Measurements from ENCODE around the gene AMER3. TPM values are rescaled to one million over a fixed set of nuclear protein-coding genes. Genes with fewer than 3 reads are reported as not detected.
"Not testable (repeated sequence)": the region's sequence is repeated elsewhere in the genome, so short reads cannot be mapped to it uniquely, and the experiment has no call there.

Gene AMER3, protein sequence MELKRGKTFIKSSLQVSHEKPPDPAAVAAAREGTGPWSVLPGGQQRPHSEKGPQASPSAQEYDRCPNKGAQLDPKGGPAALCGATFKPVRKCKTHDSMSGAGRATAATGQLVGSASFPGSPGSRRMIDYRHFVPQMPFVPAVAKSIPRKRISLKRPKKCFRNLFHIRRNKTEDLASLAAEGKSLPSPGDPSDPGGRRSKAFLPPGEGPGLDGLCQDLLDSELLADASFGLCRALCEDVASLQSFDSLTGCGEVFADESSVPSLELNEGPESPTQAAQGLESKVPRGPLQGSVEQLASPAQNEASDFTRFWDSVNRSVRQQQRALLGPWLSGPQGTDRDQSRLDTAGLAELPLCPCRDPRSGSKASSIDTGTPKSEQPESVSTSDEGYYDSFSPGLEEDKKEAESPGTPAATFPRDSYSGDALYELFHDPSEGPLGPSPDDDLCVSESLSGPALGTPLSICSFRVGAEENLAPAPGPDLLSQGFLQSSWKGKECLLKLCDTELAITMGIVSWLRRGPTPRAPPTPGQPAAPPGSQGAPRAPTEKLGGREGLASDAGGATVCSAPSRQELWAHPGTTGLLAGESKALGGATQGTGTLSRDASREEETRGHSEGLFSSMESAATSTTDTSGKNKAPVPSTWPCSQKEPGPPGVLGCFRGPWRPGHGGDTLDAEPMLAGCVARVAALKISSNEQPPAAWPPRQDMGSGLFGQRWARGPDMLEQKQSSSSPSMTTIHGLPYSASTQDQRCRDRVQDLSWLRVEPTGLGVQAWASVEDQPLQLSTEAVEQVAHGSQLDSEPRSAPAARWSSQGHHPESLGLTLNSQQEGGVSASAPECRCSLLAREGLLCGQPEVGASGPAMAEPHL
- not detected in 2 replicates for total RNA-seq (2014; rRNA removed; shearing (Covaris generic))
- total RNA-seq (2022), result not detected in 2 replicates
- not detected for Bru-seq, nascent RNA
- not detected for BruChase-seq, experiment 1, labeled RNA remaining after a 6-hour chase
- BruChase-seq, experiment 2, labeled RNA remaining after a 2-hour chase, result not detected
- long read RNA-seq, result 0 reads

DNA sequence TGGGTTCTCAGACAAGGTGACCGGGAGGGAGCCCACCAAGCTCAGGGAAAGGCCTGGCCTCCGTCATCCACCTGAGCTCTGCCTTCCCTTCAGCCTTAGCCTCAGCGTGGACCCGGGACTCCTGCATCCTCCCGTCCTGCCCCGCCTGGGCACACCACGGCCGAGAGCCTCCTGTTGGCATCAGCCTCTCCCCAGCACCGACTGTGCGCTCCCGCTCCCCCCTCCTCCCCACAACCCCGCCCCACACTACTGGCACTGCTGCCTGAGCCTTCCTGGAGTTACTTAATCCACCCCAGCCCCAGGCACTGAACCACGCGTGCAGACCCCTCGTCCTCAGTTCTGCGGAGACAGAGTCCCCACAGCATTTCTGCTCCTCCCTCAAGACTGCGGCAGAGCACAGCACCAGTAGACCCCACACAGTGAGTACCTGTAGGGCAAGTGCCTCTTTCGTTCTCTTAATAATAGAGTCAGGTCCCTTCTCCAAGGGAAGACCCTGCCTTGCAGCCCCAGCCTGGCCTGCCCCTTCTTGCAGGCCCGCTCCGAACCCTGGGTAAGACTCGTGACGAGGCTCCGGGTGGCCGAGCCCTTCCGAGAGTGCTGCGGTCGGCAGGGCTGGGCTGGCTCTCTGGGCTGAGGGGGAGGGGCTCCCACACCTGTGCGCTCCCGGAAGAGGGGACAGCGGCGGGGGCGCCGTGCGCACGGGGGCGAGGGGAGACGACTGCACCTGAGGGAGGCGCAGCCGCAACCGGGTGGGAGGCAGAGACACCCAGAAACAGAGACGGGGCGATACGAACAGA is at the start of gene AMER3:
Gene AMER3 (plus strand): TSS at position 285 of the 797 bp plus-strand sequence. CDS start 6,533 bp downstream, outside the sequence.
- no TSS peak for BruUV-seq (replicated peaks)
- POLR2A ChIA-PET, result no interaction called here
- H3K4me3 ChIP-seq (ENCODE audit: low read depth, low read length, poor library complexity, severe bottlenecking), result no peak within 1 kb of the TSS
- no peak within 1 kb of the TSS for H3K27ac ChIP-seq (ENCODE audit: low read depth, low read length, poor library complexity, severe bottlenecking)
- no peaks in the 10 kb centered on the region for H3K36me3 ChIP-seq (ENCODE audit: insufficient read depth, low read length)
- CTCF ChIA-PET (ENCODE audit: unreplicated experiment), result no interaction called here
- no peak within 1 kb of the TSS for H2AFZ ChIP-seq (ENCODE audit: low read length)
- intact Hi-C loops (cut with micrococcal nuclease; ENCODE audit: unreplicated experiment), result no loop called here
- no peaks in the 10 kb centered on the region for H3K79me2 ChIP-seq (ENCODE audit: insufficient read depth, low read depth, low read length)
- H3K9me2 ChIP-seq (ENCODE audit: insufficient read depth, low read length), result no peaks in the 10 kb centered on the region
- no peaks in the 10 kb centered on the region for H3K9me3 ChIP-seq (ENCODE audit: low read length)
- H3K4me1 ChIP-seq (ENCODE audit: insufficient read depth, low read length, poor library complexity, severe bottlenecking), result no peaks in the 10 kb centered on the region
- no peak within 1 kb of the TSS for H3K4me2 ChIP-seq (ENCODE audit: low read length)
- TF ChIP-seq, protein P1, sequence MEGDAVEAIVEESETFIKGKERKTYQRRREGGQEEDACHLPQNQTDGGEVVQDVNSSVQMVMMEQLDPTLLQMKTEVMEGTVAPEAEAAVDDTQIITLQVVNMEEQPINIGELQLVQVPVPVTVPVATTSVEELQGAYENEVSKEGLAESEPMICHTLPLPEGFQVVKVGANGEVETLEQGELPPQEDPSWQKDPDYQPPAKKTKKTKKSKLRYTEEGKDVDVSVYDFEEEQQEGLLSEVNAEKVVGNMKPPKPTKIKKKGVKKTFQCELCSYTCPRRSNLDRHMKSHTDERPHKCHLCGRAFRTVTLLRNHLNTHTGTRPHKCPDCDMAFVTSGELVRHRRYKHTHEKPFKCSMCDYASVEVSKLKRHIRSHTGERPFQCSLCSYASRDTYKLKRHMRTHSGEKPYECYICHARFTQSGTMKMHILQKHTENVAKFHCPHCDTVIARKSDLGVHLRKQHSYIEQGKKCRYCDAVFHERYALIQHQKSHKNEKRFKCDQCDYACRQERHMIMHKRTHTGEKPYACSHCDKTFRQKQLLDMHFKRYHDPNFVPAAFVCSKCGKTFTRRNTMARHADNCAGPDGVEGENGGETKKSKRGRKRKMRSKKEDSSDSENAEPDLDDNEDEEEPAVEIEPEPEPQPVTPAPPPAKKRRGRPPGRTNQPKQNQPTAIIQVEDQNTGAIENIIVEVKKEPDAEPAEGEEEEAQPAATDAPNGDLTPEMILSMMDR (conservative IDR thresholded peaks at IDR 0.05; ENCODE audit: low read length), result no peak
- TF ChIP-seq EZH2phosphoT487 (IDR thresholded peaks at IDR 0.05; ENCODE audit: borderline replicate concordance, low read depth, low read length), result no peak
- H4K20me1 ChIP-seq (ENCODE audit: insufficient read depth, low read length), result no peaks in the 10 kb centered on the region
- no peak for DNase-seq (ENCODE audit: low spot score)

DNA sequence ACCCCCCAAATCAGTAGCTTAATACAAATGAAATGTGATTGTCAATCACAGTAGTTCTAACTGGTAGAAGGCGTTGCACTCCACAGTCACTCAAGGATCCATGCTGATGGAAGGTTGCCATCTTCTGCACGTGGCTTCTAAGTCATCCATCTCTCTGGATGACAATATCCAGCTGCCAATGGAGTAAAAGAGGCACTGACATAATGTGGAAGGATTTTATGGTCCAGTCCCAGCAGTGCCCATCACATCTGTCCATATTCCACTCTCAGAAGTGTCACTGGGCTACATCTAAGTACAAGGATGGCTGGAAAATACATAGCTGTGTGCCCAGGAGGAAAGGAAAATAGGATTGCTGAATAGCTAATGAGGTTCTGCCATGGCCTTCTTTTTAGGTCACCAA is 40.5 kb upstream of the AMER3 start:
- H3K9me3 ChIP-seq (ENCODE audit: low read length); H3K36me3 ChIP-seq (ENCODE audit: insufficient read depth, low read length); H2AFZ ChIP-seq (ENCODE audit: low read length); BruUV-seq (replicated peaks); H3K27ac ChIP-seq (ENCODE audit: low read depth, low read length, poor library complexity, severe bottlenecking); H3K4me3 ChIP-seq (ENCODE audit: low read depth, low read length, poor library complexity, severe bottlenecking); POLR2A ChIA-PET; CTCF ChIA-PET (ENCODE audit: unreplicated experiment); H4K20me1 ChIP-seq (ENCODE audit: insufficient read depth, low read length); intact Hi-C loops (cut with micrococcal nuclease; ENCODE audit: unreplicated experiment); H3K79me2 ChIP-seq (ENCODE audit: insufficient read depth, low read depth, low read length); H3K9me2 ChIP-seq (ENCODE audit: insufficient read depth, low read length); DNase-seq (ENCODE audit: low spot score); H3K4me1 ChIP-seq (ENCODE audit: insufficient read depth, low read length, poor library complexity, severe bottlenecking); H3K4me2 ChIP-seq (ENCODE audit: low read length): not testable (repeated sequence)

DNA sequence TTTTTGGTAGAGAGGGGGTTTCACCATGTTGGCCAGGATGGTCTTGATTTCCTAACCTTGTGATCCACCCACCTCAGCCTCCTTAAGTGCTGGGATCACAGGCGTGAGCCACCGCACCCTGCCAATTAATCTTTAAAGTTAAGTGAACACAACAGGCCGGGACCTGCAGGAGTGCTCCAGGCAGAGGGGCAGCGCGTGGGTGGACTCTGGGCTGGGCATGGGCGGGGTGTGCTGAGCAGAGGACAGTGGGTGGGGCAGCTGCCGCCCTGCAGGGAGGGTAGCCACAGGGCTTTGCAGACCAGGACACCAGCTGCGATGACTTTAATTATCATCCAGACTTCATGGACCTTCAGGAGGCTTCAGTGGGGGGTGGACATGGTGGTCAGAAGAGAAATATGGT is 35.3 kb upstream of the AMER3 start:
- no peak overlapping the region for H3K27ac ChIP-seq (ENCODE audit: low read depth, low read length, poor library complexity, severe bottlenecking)
- ChIA-PET POLR2A (no interaction called here), CTCF (ENCODE audit: unreplicated experiment) (no interaction called here)
- H4K20me1 ChIP-seq (ENCODE audit: insufficient read depth, low read length), result no peaks in the 10 kb centered on the region
- no peaks in the 10 kb centered on the region for H3K9me2 ChIP-seq (ENCODE audit: insufficient read depth, low read length)
- BruUV-seq (replicated peaks), result no TSS peak
- H3K4me2 ChIP-seq (ENCODE audit: low read length), result no peak overlapping the region
- no peaks in the 10 kb centered on the region for H3K79me2 ChIP-seq (ENCODE audit: insufficient read depth, low read depth, low read length)
- H3K4me1 ChIP-seq (ENCODE audit: insufficient read depth, low read length, poor library complexity, severe bottlenecking), result no peaks in the 10 kb centered on the region
- no peaks in the 10 kb centered on the region for H3K9me3 ChIP-seq (ENCODE audit: low read length)
- H3K4me3 ChIP-seq (ENCODE audit: low read depth, low read length, poor library complexity, severe bottlenecking), result no peak overlapping the region
- TF ChIP-seq, protein P1 (conservative IDR thresholded peaks at IDR 0.05; ENCODE audit: low read length), result no peak
- H2AFZ ChIP-seq (ENCODE audit: low read length), result no peak overlapping the region
- no peaks in the 10 kb centered on the region for H3K36me3 ChIP-seq (ENCODE audit: insufficient read depth, low read length)
- DNase-seq (ENCODE audit: low spot score), result no peak
- intact Hi-C loops (cut with micrococcal nuclease; ENCODE audit: unreplicated experiment), result no loop called here

All from OCI-LY7 (cell line).